Smooth muscle cell (in vitro differentiated cells): ENCODE measurements around the gene ZMYND15. TPM values are rescaled to one million over a fixed set of nuclear protein-coding genes. Genes with fewer than 3 reads are reported as not detected.
"Not testable (repeated sequence)": the region's sequence is repeated elsewhere in the genome, so short reads cannot be mapped to it uniquely, and the experiment has no call there.

ENCODE experiments used
- DNase-seq: peaks from one replicate; lab custom pipeline; 2025; ENCODE audit not compliant: unreplicated experiment; lab: John Stamatoyannopoulos, UW
- H2AFZ ChIP-seq: fragments of 200-600 bp; sonication (generic); 2 replicates; pipeline ENCODE4 v1.6.0; 2016; ENCODE audit warnings: antibody characterized with exemption, low read depth, mild to moderate bottlenecking
- H3F3A ChIP-seq: fragments of 200-600 bp; sonication (generic); 2 replicates; pipeline ENCODE4 v1.6.0; 2017; ENCODE audit warnings: antibody characterized with exemption, low read depth
- H3K27ac ChIP-seq: fragments of 200-600 bp; sonication (generic); 2 replicates; pipeline ENCODE4 v1.5.1; 2016; ENCODE audit warnings: low read depth, mild to moderate bottlenecking
- H3K27me3 ChIP-seq: fragments of 200-600 bp; sonication (generic); 2 replicates; pipeline ENCODE4 v1.6.1; 2016; ENCODE audit warnings: low read depth, mild to moderate bottlenecking
- H3K36me3 ChIP-seq: fragments of 200-600 bp; sonication (generic); 2 replicates; pipeline ENCODE4 v1.5.1; 2016; ENCODE audit warnings: low read depth
- H3K4me1 ChIP-seq: fragments of 200-600 bp; sonication (generic); 2 replicates; pipeline ENCODE4 v1.5.1; 2016; ENCODE audit warnings: low read depth
- H3K4me2 ChIP-seq: fragments of 200-600 bp; sonication (generic); 2 replicates; pipeline ENCODE4 v1.6.0; 2016; ENCODE audit warnings: mild to moderate bottlenecking
- H3K4me3 ChIP-seq: fragments of 200-600 bp; sonication (generic); 2 replicates; pipeline ENCODE4 v1.5.1; 2016; ENCODE audit warnings: mild to moderate bottlenecking
- H3K79me2 ChIP-seq: fragments of 200-600 bp; sonication (generic); 2 replicates; pipeline ENCODE4 v1.6.0; 2016; ENCODE audit warnings: low read depth, mild to moderate bottlenecking
- H3K9ac ChIP-seq: fragments of 200-600 bp; sonication (generic); 2 replicates; pipeline ENCODE4 v1.6.0; 2016; ENCODE audit warnings: low read depth
- H3K9me3 ChIP-seq: fragments of 200-600 bp; sonication (generic); replicated peaks from 2 replicates; pipeline ENCODE4 v1.5.1; 2016; ENCODE audit warnings: low read depth
- H4K20me1 ChIP-seq: fragments of 200-600 bp; sonication (generic); 2 replicates; pipeline ENCODE4 v1.6.0; 2016; ENCODE audit warnings: low read depth
- CTCF ChIP-seq: fragments of 200-600 bp; sonication (generic); IDR thresholded peaks from 2 replicates; pipeline ENCODE4 v1.5.1; 2017; ENCODE audit warnings: borderline replicate concordance, mild to moderate bottlenecking, antibody characterized with exemption; ENCODE audit not compliant: insufficient read depth, poor library complexity, severe bottlenecking
- WGBS: methylation state at CpG from one replicate; pipeline ENCODE4 v1.1.7; 2016; ENCODE audit warnings: low lambda C conversion rate; 5-methylcytosine and 5-hydroxymethylcytosine counted together
- polyA plus RNA-seq: library from polyadenylated mRNA; unstranded; fragments of >200 nt; fragmentation: Nextera tagmentation; extraction: Ambion mirVana; gene quantifications from 2 replicates; pipeline ENCODE4 v1.2.1, GENCODE V29; 2016
- total RNA-seq: library from RNA; depleted of rRNA; stranded (reverse); fragments of >200 nt; gene quantifications from 2 replicates; pipeline ENCODE4 v1.2.3, GENCODE V29; 2014

ZMYND15 gene
- total RNA-seq = not detected in 2 replicates
- 0.54 TPM in 1 of 2 replicates, not detected in the other for polyA plus RNA-seq

- Histone ChIP-seq H3K4me2 (peak within 1 kb of the TSS; percentile 96), H2AFZ (peak within 1 kb of the TSS; percentile 97), H3K27ac (no peak within 1 kb of the TSS), H3K9me3 (no peaks in the 10 kb centered on the region), H3K36me3 (no peaks in the 10 kb centered on the region), H3K27me3 (peaks cover 65% of the 10 kb centered on the region), H3K4me1 (peaks cover 11% of the 10 kb centered on the region), H4K20me1 (no peaks in the 10 kb centered on the region), H3K4me3 (peak within 1 kb of the TSS; percentile 93), H3F3A (no peaks in the 10 kb centered on the region), H3K79me2 (no peaks in the 10 kb centered on the region), H3K9ac (peak within 1 kb of the TSS; percentile 51)
- TF ChIP-seq CTCF = no peak
- peak; percentile 19 for DNase-seq
- WGBS = 3% methylated on average over 64 of the region's 100 CpGs
Observed at GRCh38 chr17:4739122-4740024, at the start of gene ZMYND15, which contains the start of gene CXCL16. Gene ZMYND15, plus strand, starts transcription at chr17:4739833. Its CDS starts 716 bp downstream, at chr17:4740549. Gene CXCL16, minus strand, starts transcription at chr17:4739928. Its CDS starts 589 bp downstream, at chr17:4739339.

- not testable (repeated sequence) for H3K27ac ChIP-seq, H3F3A ChIP-seq, H3K9me3 ChIP-seq, H3K9ac ChIP-seq, H2AFZ ChIP-seq, H3K4me2 ChIP-seq, H3K36me3 ChIP-seq, DNase-seq, H3K27me3 ChIP-seq, H3K4me1 ChIP-seq, H3K4me3 ChIP-seq
- H3K79me2 ChIP-seq = peaks cover 25% of the 10 kb centered on the region
- H4K20me1 ChIP-seq = peaks cover 67% of the 10 kb centered on the region
- WGBS = 89% methylated on average over 12 of the region's 12 CpGs
Observed at GRCh38 chr17:4689872-4690271, 49.8 kb upstream of the ZMYND15 start.

- DNase-seq = no peak
- H3K4me3 ChIP-seq = no peak overlapping the region
- no peaks in the 10 kb centered on the region for H3K9me3 ChIP-seq
- peaks cover 5% of the 10 kb centered on the region for H3K36me3 ChIP-seq
- no peak overlapping the region for H3K9ac ChIP-seq
- peaks cover 32% of the 10 kb centered on the region for H3K79me2 ChIP-seq
- H4K20me1 ChIP-seq = peaks cover 68% of the 10 kb centered on the region
- no peak for TF ChIP-seq CTCF
- WGBS = 98% methylated on average over 2 of the region's 2 CpGs
- no peak overlapping the region for H3K27ac ChIP-seq
- no peaks in the 10 kb centered on the region for H3F3A ChIP-seq
- H3K4me2 ChIP-seq = no peak overlapping the region
- no peaks in the 10 kb centered on the region for H3K4me1 ChIP-seq
- no peak overlapping the region for H2AFZ ChIP-seq
- H3K27me3 ChIP-seq = no peaks in the 10 kb centered on the region
Observed at GRCh38 chr17:4690745-4691144, 48.9 kb upstream of the ZMYND15 start.

GRCh38 chr17:4691686-4692085 is 47.9 kb upstream of the ZMYND15 start:
- no peak for DNase-seq
- H3K9me3 ChIP-seq = no peaks in the 10 kb centered on the region
- H3K9ac ChIP-seq = no peak overlapping the region
- H3K27ac ChIP-seq = no peak overlapping the region
- H3K79me2 ChIP-seq = peaks cover 39% of the 10 kb centered on the region
- H3K4me1 ChIP-seq = no peaks in the 10 kb centered on the region
- no peaks in the 10 kb centered on the region for H3F3A ChIP-seq
- H3K27me3 ChIP-seq = no peaks in the 10 kb centered on the region
- no peak for TF ChIP-seq CTCF
- peaks cover 5% of the 10 kb centered on the region for H3K36me3 ChIP-seq
- WGBS = 96% methylated on average over 8 of the region's 8 CpGs
- H2AFZ ChIP-seq = no peak overlapping the region
- H4K20me1 ChIP-seq = peaks cover 69% of the 10 kb centered on the region
- H3K4me3 ChIP-seq = no peak overlapping the region
- no peak overlapping the region for H3K4me2 ChIP-seq
